SK-N-SH treated with all-trans-retinoic acid at 6 μM for 48 hours (cell line): ENCODE measurements around the gene RNF213.

Experiments used
- ATAC-seq: fragments of 200-7000 bp; cut with Tn5 transposase; 3 replicates; pipeline ENCODE4 v1.9.1; 2020; ENCODE audit warnings: mild to moderate bottlenecking, moderate library complexity
- ARNTL ChIP-seq: fragments of 450-650 bp; formaldehyde crosslinking; IDR thresholded peaks from 2 replicates; pipeline ENCODE4 v1.5.0; 2020; ENCODE audit warnings: low read depth, mild to moderate bottlenecking, moderate library complexity, borderline replicate concordance
- CREB5 ChIP-seq: fragments of 250-450 bp; sonication (Bioruptor Pico); IDR thresholded peaks from 2 replicates; pipeline ENCODE4 v1.5.1; 2020; ENCODE audit warnings: low read depth, mild to moderate bottlenecking, moderate library complexity
- CSRNP3 ChIP-seq: fragments of 250-450 bp; sonication (Bioruptor Pico); IDR thresholded peaks from 2 replicates; pipeline ENCODE4 v1.5.1; 2021; ENCODE audit warnings: mild to moderate bottlenecking, moderate library complexity
- ESRRG ChIP-seq: fragments of 250-450 bp; sonication (Bioruptor Pico); IDR thresholded peaks from 2 replicates; pipeline ENCODE4 v1.6.1; 2021; ENCODE audit warnings: mild to moderate bottlenecking
- ISL1 ChIP-seq: fragments of 250-450 bp; sonication (Bioruptor Pico); IDR thresholded peaks from 2 replicates; pipeline ENCODE4 v2.1.2; 2022; ENCODE audit warnings: mild to moderate bottlenecking, moderate library complexity
- OSR1 ChIP-seq: fragments of 250-450 bp; sonication (Bioruptor Pico); IDR thresholded peaks from 2 replicates; pipeline ENCODE4 v1.8.0; 2022; ENCODE audit warnings: moderate library complexity, mild to moderate bottlenecking, inconsistent platforms
- PATZ1 ChIP-seq: fragments of 250-450 bp; sonication (Bioruptor Pico); IDR thresholded peaks from 2 replicates; pipeline ENCODE4 v1.8.0; 2020; ENCODE audit warnings: mild to moderate bottlenecking, moderate library complexity, borderline replicate concordance
- POU6F1 ChIP-seq: fragments of 250-450 bp; sonication (Bioruptor Pico); IDR thresholded peaks from 2 replicates; pipeline ENCODE4 v1.8.0; 2021; ENCODE audit warnings: low read depth, mild to moderate bottlenecking, moderate library complexity, borderline replicate concordance
- RARB ChIP-seq: fragments of 250-450 bp; sonication (Bioruptor Pico); IDR thresholded peaks from 2 replicates; pipeline ENCODE4 v1.8.0; 2021; ENCODE audit warnings: mild to moderate bottlenecking, moderate library complexity
- SNAI2 ChIP-seq: fragments of 250-450 bp; sonication (Bioruptor Pico); IDR thresholded peaks from 2 replicates; pipeline ENCODE4 v1.5.0; 2020; ENCODE audit warnings: mild to moderate bottlenecking, moderate library complexity
- TCF4 ChIP-seq: fragments of 250-450 bp; sonication (Bioruptor Pico); IDR thresholded peaks from 2 replicates; pipeline ENCODE4 v1.8.0; 2021; ENCODE audit warnings: mild to moderate bottlenecking, moderate library complexity, borderline replicate concordance
- TSHZ2 ChIP-seq: fragments of 250-450 bp; sonication (Bioruptor Pico); IDR thresholded peaks from 2 replicates; pipeline ENCODE4 v1.5.0; 2020; ENCODE audit warnings: mild to moderate bottlenecking, moderate library complexity
- ZC3H10 ChIP-seq: fragments of 250-450 bp; sonication (Bioruptor Pico); IDR thresholded peaks from 2 replicates; pipeline ENCODE4 v1.5.1; 2021; ENCODE audit warnings: mild to moderate bottlenecking, moderate library complexity
- ZFP30 ChIP-seq: fragments of 450-650 bp; formaldehyde crosslinking; IDR thresholded peaks from 2 replicates; pipeline ENCODE4 v1.5.0; 2022; ENCODE audit warnings: mild to moderate bottlenecking, moderate library complexity
- ZNF70 ChIP-seq: fragments of 450-650 bp; formaldehyde crosslinking; IDR thresholded peaks from 2 replicates; pipeline ENCODE4 v1.5.0; 2020; ENCODE audit warnings: mild to moderate bottlenecking, moderate library complexity

The RNF213 gene

GRCh38 chr17:80220736-80221215 is 39.9 kb upstream of the RNF213 start:
- peak; percentile 44 for ATAC-seq
- TF ChIP-seq ESRRG (CRISPR knock-in tag): no peak
- no peak for TF ChIP-seq TSHZ2 (CRISPR knock-in tag)
- no peak for TF ChIP-seq OSR1 (CRISPR knock-in tag)
- TF ChIP-seq PATZ1 (CRISPR knock-in tag): peak; percentile 50; the same call in 1 of the 2 replicates
- TF ChIP-seq CSRNP3 (CRISPR knock-in tag): no peak

- ATAC-seq: no peak
- TF ChIP-seq ZC3H10 (CRISPR knock-in tag): no peak
- TF ChIP-seq PATZ1 (CRISPR knock-in tag): no peak
- TF ChIP-seq ISL1 (CRISPR knock-in tag): no peak
- TF ChIP-seq CREB5: no peak
- TF ChIP-seq ARNTL (CRISPR knock-in tag): no peak
- no peak for TF ChIP-seq TSHZ2 (CRISPR knock-in tag)
- no peak for TF ChIP-seq RARB
- no peak for TF ChIP-seq SNAI2 (CRISPR knock-in tag)
These were observed 39.1 kb upstream of the RNF213 start for GRCh38 chr17:80221351-80222105.

GRCh38 chr17:80222376-80223141 is 38.1 kb upstream of the RNF213 start:
- ATAC-seq: no peak
- no peak for TF ChIP-seq ZFP30
- TF ChIP-seq ZC3H10 (CRISPR knock-in tag): no peak
- TF ChIP-seq POU6F1 (CRISPR knock-in tag): no peak
- no peak for TF ChIP-seq CSRNP3 (CRISPR knock-in tag)
- TF ChIP-seq ZNF70 (CRISPR knock-in tag): no peak
- TF ChIP-seq TCF4 (CRISPR knock-in tag): no peak
- no peak for TF ChIP-seq TSHZ2 (CRISPR knock-in tag)
